Skeletal muscle tissue (tissue), 4 donors: ENCODE data around the gene CYP26B1. TPM values are rescaled to one million over a fixed set of nuclear protein-coding genes. Genes with fewer than 3 reads are reported as not detected.
A peak's percentile ranks its signal among the peaks of the same experiment; 100 is the strongest.

Experiments
- H3K27ac ChIP-seq: one replicate; pipeline ENCODE4 v1.7.0; 2013; ENCODE audit warnings: mild to moderate bottlenecking, low read depth, low read length, inconsistent platforms
- H3K27me3 ChIP-seq, 3 donors: one replicate each; pipeline ENCODE4 v1.7.0; 2013; ENCODE audit warnings: low read length in 3 of 3; ENCODE audit not compliant: control insufficient read depth in 3 of 3, insufficient read depth in 3 of 3
- H3K36me3 ChIP-seq, 3 donors: one replicate each; pipeline ENCODE4 v1.7.0; 2013; ENCODE audit warnings: low read length in 3 of 3; ENCODE audit not compliant: control insufficient read depth in 3 of 3, insufficient read depth in 3 of 3
- H3K4me1 ChIP-seq, 3 donors: one replicate each; pipeline ENCODE4 v1.7.0; 2013; ENCODE audit warnings: low read length in 3 of 3, mild to moderate bottlenecking in 3 of 3; ENCODE audit not compliant: control insufficient read depth in 3 of 3, insufficient read depth in 3 of 3
- H3K4me3 ChIP-seq, 3 donors: one replicate each; pipeline ENCODE4 v1.7.0; 2013; ENCODE audit warnings: low read length in 3 of 3
- H3K9ac ChIP-seq, 3 donors: one replicate each; pipeline ENCODE4 v1.7.0; 2013; ENCODE audit warnings: low read length in 3 of 3, mild to moderate bottlenecking in 3 of 3, moderate library complexity in 2 of 3, low read depth in 1 of 3
- H3K9me3 ChIP-seq, 3 donors: one replicate each; pipeline ENCODE4 v1.7.0; 2013; ENCODE audit warnings: low read length in 3 of 3; ENCODE audit not compliant: control insufficient read depth in 3 of 3
- total RNA-seq: library from RNA; depleted of rRNA; stranded (reverse); fragments of >200 nt; gene quantifications from one replicate; pipeline ENCODE4 v1.2.3, GENCODE V29; 2014
- donor health status: Osteomylitis.

CYP26B1 gene
- total RNA-seq, 1 donor from 2014 or later, result 6.8 TPM

DNA sequence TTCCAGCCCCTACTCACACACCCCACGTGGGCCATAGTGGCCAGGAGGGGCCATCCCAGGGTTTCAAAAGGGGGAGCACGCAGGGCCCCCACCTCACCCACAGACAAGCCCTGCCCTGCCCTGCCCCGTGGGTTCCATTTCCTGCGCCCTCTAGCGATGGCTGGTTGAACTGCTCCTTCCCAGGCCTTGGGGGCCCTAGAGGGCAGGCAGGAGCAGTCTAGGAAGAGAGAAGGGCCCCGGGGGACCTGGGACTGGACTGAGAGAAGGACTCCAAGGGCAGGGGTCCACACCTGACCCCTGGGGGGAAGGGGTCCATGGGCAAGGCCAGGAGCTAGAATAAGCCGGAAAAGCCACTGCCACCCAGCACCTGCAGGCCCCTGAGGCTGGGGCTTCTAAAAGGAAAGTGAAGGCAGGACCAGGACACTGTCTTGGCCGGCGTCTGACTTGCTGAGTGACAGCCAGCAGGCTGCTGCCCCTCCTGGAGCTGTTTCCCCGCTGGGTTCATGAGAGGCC is 10.1 kb downstream of the CYP26B1 start:
- no peak overlapping the region for H3K4me3 ChIP-seq
- no peaks in the 10 kb centered on the region for H3K27me3 ChIP-seq
- peak overlapping the region in 1 of 3 donors; percentile 54 for H3K9ac ChIP-seq
- H3K9me3 ChIP-seq, result no peaks in the 10 kb centered on the region
- peaks cover 0 to 12% (median 2%) of the 10 kb centered on the region in 3 donors for H3K36me3 ChIP-seq
- peaks cover 29 to 36% (median 31%) of the 10 kb centered on the region in 3 donors for H3K4me1 ChIP-seq
- H3K27ac ChIP-seq, result no peak overlapping the region

DNA sequence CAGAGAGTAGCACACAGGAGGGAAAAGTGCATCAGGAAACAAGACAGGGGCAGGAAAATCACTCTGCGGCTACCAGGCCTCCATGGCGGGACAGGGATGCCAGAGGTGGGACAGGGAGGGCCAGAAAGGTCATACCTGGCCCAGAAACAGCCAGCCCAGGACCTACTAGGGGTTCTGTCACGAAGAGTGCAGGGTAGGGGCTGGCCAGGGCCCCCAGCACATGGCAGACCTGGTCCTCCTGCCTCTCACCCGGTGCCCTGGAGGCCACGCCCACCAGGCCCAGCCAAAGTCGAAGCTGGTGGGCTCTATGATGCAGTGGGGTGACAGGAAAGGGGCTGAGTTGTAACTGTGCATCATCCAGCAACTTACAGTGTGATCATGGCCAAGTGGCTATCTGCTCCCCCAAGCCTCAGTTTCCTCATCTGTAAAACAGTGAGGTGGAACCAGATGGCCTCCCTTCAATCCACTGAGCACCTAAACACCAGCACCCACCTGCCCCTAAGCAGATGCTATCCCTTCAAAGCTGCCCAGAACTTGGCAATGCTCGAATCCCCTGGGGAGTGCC is 10.6 kb downstream of the CYP26B1 start:
- Histone ChIP-seq H3K4me3 (no peak overlapping the region), H3K36me3 (peaks cover 0 to 17% (median 2%) of the 10 kb centered on the region in 3 donors), H3K27me3 (no peaks in the 10 kb centered on the region), H3K27ac (no peak overlapping the region), H3K9ac (no peak overlapping the region), H3K4me1 (peaks cover 29 to 32% (median 31%) of the 10 kb centered on the region in 3 donors), H3K9me3 (no peaks in the 10 kb centered on the region)

DNA sequence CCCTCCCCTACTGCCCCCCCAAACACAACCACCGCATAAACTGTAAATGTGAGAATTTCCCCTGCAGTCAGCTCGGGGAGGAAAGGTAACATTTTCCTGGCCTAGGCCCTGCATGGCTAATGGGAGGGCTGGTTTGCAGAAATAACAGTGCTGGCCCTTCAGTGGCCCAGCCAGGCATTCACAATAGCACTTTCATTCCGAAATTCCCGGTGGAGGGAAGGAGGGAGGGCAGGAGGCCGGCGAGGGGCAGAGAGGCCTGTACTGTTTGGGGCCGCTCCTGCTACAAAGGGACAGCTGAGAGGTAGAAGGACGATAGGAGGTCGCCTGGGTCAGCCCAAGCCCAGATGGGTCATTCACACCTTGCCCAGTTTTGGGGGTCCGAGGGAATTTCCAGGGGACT is 11.3 kb downstream of the CYP26B1 start:
- Histone ChIP-seq H3K36me3 (peaks cover 0 to 17% (median 2%) of the 10 kb centered on the region in 3 donors), H3K9me3 (no peaks in the 10 kb centered on the region), H3K27me3 (no peaks in the 10 kb centered on the region), H3K4me3 (no peak overlapping the region), H3K9ac (no peak overlapping the region), H3K27ac (no peak overlapping the region), H3K4me1 (peaks cover 29 to 32% (median 31%) of the 10 kb centered on the region in 3 donors)

DNA sequence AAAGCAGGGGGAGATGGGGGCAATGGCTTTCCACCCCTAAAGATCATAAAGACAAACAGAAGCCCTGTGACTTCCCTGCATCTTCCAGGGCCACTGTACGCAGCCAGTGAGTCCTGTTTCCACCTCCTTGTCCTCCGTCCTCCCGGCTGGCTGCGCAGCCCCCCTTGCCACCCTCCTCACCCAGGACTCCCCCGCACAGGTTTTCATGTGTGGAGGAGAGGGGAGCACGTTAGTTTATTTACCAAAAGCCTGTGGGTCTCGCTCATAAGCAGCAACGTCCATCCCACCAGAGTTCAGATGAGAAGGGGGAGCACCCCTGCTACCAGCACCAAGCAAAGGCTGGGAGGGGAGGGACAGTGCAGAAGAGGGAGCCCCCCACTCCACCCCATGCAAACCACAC is 11.7 kb downstream of the CYP26B1 start:
- peaks cover 29 to 31% (median 30%) of the 10 kb centered on the region in 3 donors for H3K4me1 ChIP-seq
- no peaks in the 10 kb centered on the region for H3K9me3 ChIP-seq
- H3K4me3 ChIP-seq, result no peak overlapping the region
- H3K27ac ChIP-seq, result no peak overlapping the region
- peaks cover 0 to 17% (median 2%) of the 10 kb centered on the region in 3 donors for H3K36me3 ChIP-seq
- no peaks in the 10 kb centered on the region for H3K27me3 ChIP-seq
- no peak overlapping the region for H3K9ac ChIP-seq

DNA sequence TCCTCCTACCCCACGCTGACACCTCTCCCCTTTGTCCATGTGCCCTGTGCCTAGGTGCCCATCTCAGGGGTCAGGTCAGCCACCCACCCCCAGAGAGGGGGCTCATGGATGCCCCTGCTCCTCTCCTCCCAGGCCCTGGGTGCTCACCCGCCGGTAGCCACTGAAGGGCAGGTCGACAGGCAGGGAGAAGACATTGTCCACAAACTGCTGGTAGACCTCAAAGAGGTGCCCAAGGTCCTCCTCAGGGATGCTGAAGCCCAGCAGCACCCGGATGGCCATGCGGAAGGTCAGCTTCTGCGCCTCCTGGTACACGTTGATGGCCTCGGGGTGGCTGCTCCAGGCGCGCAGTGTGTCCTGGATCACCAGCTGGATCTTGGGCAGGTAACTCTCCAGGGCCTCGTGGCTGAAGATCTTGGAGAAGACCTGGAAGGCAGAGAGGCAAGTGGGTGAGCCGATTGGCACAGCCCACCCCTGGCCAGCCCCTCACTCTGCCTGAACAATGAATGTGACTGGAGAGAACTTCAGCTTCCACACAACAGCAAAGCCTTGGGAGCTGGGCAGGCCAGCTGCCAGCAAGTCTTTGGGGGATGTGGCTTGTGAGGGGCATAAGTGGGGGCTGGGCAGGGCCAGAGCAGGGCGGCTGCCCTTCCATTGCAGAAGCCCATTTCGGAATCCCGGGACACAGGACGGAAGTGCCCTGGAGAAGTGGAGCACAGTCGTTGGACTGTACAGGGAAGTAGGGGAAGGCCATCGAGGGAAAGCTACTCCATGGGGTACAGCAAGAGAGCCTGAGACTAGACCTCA is 12.5 kb downstream of the CYP26B1 start:
- H3K27ac ChIP-seq, result no peak overlapping the region

DNA sequence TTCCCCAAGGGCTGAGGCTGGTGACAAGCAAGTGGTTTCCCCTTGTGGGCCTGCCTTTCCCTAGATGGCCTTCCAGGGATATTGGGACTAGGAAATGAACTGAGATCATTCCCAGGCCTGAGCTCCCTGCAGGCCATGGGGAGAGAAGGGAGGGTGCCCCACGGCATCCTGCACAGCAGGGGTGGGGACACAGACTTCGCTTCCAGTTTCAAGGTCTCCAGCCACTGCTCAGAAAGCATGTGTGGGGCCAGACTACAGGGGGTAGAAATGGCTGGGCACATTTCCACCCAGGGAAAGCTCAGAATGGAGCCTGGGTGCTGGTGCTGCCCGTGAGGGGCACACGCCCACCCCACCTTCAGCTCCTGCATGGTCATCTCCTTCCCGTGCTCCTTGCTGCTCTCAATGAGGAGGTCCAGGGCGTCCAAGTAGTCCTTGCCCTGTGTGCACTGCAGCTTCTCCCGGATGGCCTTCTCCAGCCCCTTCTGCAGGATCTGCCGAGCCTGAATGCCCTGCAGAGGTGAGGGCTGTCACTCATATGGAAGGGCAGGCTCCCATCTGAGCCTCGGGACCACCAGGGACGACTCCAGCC is 13.2 kb downstream of the CYP26B1 start:
- Histone ChIP-seq H3K9ac (no peak overlapping the region), H3K9me3 (no peaks in the 10 kb centered on the region), H3K36me3 (peaks cover 0 to 17% (median 2%) of the 10 kb centered on the region in 3 donors), H3K27ac (no peak overlapping the region), H3K4me1 (peaks cover 17 to 24% (median 19%) of the 10 kb centered on the region in 3 donors), H3K4me3 (no peak overlapping the region), H3K27me3 (no peaks in the 10 kb centered on the region)

More for the DNA sequence above, 12.5 kb downstream of the CYP26B1 start:
- peaks cover 24 to 27% (median 25%) of the 10 kb centered on the region in 3 donors for H3K4me1 ChIP-seq
- H3K9me3 ChIP-seq, result no peaks in the 10 kb centered on the region
- peaks cover 0 to 17% (median 2%) of the 10 kb centered on the region in 3 donors for H3K36me3 ChIP-seq
- no peak overlapping the region for H3K4me3 ChIP-seq
- no peaks in the 10 kb centered on the region for H3K27me3 ChIP-seq
- H3K9ac ChIP-seq, result no peak overlapping the region

DNA sequence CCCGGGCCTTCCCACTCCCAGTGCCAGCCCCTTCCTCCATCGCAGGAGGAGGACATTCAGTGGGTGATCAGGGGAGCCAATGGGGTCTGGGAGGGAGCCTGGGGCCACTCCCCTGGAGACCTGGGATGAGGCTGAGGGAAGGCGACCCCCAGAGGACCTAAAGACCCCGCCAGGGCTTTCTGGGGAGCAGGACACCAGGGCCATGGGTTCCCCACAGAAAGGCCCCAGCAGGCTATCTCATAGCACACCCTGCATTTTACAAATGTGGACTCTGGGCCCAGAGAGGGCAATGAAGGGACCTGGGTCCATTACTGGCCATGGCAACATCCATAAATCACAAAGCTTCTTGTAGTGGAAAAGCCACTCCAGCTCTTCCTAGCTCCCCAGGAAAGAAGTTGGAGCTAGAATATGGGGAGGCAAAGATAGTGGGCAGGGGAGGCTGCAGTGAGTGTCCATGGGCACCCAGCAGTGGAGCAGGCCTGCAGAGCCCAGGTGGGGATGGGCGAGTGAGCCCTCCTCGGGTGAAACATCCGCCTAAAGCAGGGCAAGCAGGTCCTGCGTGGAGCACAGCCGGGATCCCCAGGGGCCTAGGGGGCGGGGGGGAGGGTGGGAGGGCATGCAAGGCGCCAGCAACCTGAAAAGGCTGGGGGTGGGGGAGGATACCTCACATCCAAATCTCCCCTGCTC is 13.8 kb downstream of the CYP26B1 start:
- Histone ChIP-seq H3K27ac (no peak overlapping the region), H3K27me3 (no peaks in the 10 kb centered on the region), H3K9me3 (no peaks in the 10 kb centered on the region), H3K4me3 (no peak overlapping the region), H3K9ac (no peak overlapping the region), H3K36me3 (peaks cover 0 to 17% (median 2%) of the 10 kb centered on the region in 3 donors), H3K4me1 (peaks cover 11 to 18% (median 13%) of the 10 kb centered on the region in 3 donors)

DNA sequence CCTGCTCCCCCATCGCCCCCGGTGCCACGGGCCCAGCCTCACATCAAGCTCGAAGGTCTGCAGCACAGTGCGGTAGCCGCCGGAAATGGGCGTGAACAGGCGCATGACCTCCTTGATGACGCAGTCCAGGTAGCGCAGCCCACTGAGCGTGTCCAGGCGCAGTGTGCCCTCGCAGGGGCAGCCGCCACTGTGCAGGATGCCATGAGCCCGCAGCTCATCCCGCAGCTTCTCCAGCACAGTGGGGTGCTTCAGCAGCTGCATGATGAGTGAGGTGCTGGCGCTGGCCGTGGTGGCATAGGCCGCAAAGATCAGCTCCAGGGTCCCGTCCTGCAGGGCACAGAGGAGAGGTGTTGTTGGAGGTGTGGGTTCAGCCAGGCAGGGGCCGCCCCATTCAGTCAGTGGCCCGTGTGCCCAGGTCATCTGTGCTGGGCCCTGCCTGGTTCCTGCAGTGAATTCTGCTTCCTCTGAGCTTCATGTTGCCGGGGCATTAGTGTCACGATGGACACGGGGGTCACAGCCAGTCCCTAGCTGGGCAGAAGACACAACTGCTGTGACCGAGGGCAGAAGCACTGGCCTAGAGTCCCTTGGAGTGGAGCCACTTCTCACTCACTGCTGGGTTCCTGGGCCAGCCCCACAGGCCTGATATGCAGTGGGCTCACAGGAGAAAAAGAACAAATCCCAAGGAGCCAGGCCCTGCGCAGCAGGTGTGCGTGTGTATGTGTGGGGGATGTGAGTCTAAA is 14.5 kb downstream of the CYP26B1 start:
- Histone ChIP-seq H3K9ac (no peak overlapping the region), H3K9me3 (no peaks in the 10 kb centered on the region), H3K4me3 (no peak overlapping the region), H3K27ac (no peak overlapping the region), H3K27me3 (no peaks in the 10 kb centered on the region), H3K36me3 (peaks cover 0 to 17% (median 2%) of the 10 kb centered on the region in 3 donors), H3K4me1 (peaks cover 4 to 11% (median 7%) of the 10 kb centered on the region in 3 donors)
